Ishikawa (cell line): ENCODE measurements around the gene PREX1.

Source experiments
- CEBPB ChIP-seq: IDR thresholded peaks from 2 replicates; pipeline ENCODE4 v1.6.1; 2012
- CREB1 ChIP-seq: IDR thresholded peaks from 2 replicates; pipeline ENCODE4 v1.6.1; 2012; ENCODE audit warnings: low read depth
- EGR1 ChIP-seq: IDR thresholded peaks from 2 replicates; pipeline ENCODE4 v1.6.1; 2012
- EP300 ChIP-seq: IDR thresholded peaks from 2 replicates; pipeline ENCODE4 v1.6.1; 2012; ENCODE audit warnings: borderline replicate concordance
- FOXM1 ChIP-seq: IDR thresholded peaks from 2 replicates; pipeline ENCODE4 v1.6.1; 2012; ENCODE audit warnings: low read depth, borderline replicate concordance
- MAX ChIP-seq: IDR thresholded peaks from 2 replicates; pipeline ENCODE4 v1.6.1; 2012
- NFIC ChIP-seq: IDR thresholded peaks from 2 replicates; pipeline ENCODE4 v1.6.1; 2012
- RAD21 ChIP-seq: IDR thresholded peaks from 2 replicates; pipeline ENCODE4 v1.6.1; 2012; ENCODE audit warnings: low read depth
- REST ChIP-seq: IDR thresholded peaks from 2 replicates; pipeline ENCODE4 v1.6.1; 2012; ENCODE audit warnings: low read depth, mild to moderate bottlenecking
- TAF1 ChIP-seq: IDR thresholded peaks from 2 replicates; pipeline ENCODE4 v1.6.1; 2012; ENCODE audit warnings: low read depth, mild to moderate bottlenecking
- TCF12 ChIP-seq: IDR thresholded peaks from 2 replicates; pipeline ENCODE4 v1.6.1; 2012; ENCODE audit warnings: low read depth
- TEAD4 ChIP-seq: IDR thresholded peaks from 2 replicates; pipeline ENCODE4 v1.6.1; 2012
- USF1 ChIP-seq: IDR thresholded peaks from 2 replicates; pipeline ENCODE4 v1.6.1; 2012
- YY1 ChIP-seq: IDR thresholded peaks from 2 replicates; pipeline ENCODE4 v1.6.1; 2012; ENCODE audit warnings: low read depth
- ZBTB7A ChIP-seq: IDR thresholded peaks from 2 replicates; pipeline ENCODE4 v1.6.1; 2012; ENCODE audit warnings: low read depth

PREX1 gene

GRCh38 chr20:48659858-48660257 lies 167.9 kb downstream of the PREX1 start:
- TF ChIP-seq CEBPB (no peak), USF1 (no peak), MAX (no peak), CREB1 (no peak), RAD21 (no peak), EGR1 (no peak), TAF1 (no peak), ZBTB7A (no peak), EP300 (no peak), TEAD4 (no peak), YY1 (no peak), FOXM1 (no peak), TCF12 (no peak), REST (no peak), NFIC (no peak)

- TF ChIP-seq RAD21 (no peak), NFIC (no peak), FOXM1 (no peak), YY1 (no peak), CREB1 (no peak), EGR1 (no peak), TCF12 (no peak), MAX (no peak), ZBTB7A (no peak), TAF1 (no peak), REST (no peak), TEAD4 (no peak), USF1 (no peak), EP300 (no peak)
These were observed 169.3 kb downstream of the PREX1 start for GRCh38 chr20:48658505-48658904.

- TF ChIP-seq CREB1 (no peak), RAD21 (no peak), NFIC (no peak), EP300 (no peak), MAX (no peak), TEAD4 (no peak), REST (no peak), FOXM1 (no peak), CEBPB (no peak), EGR1 (no peak), USF1 (no peak)
These were observed 169.7 kb downstream of the PREX1 start for GRCh38 chr20:48658198-48658476.

GRCh38 chr20:48657426-48658197 lies 170.2 kb downstream of the PREX1 start:
- TF ChIP-seq TEAD4: no peak
- peak; percentile 99 for TF ChIP-seq RAD21
